GM19438 (cell line): ENCODE data around the gene RGL1.
"Not testable (repeated sequence)": the region's sequence is repeated elsewhere in the genome, so short reads cannot be mapped to it uniquely, and the experiment has no call there.

ENCODE experiments used
- ATAC-seq: cut with Tn5 transposase; IDR thresholded peaks from one replicate; pipeline ENCODE4 v1.9.1; 2021; ENCODE audit warnings: low read depth; ENCODE audit not compliant: unreplicated experiment

RGL1 gene

GRCh38 chr1:183783767-183784637, 20.9 kb upstream of the RGL1 start:
- ATAC-seq, result no peak

- ATAC-seq, result not testable (repeated sequence)
These were observed 19.0 kb upstream of the RGL1 start for GRCh38 chr1:183785921-183786320.

- ATAC-seq, result no peak
These were observed 17.2 kb upstream of the RGL1 start for GRCh38 chr1:183787704-183788103.

GRCh38 chr1:183791319-183791718, 13.6 kb upstream of the RGL1 start:
- no peak for ATAC-seq

DNA sequence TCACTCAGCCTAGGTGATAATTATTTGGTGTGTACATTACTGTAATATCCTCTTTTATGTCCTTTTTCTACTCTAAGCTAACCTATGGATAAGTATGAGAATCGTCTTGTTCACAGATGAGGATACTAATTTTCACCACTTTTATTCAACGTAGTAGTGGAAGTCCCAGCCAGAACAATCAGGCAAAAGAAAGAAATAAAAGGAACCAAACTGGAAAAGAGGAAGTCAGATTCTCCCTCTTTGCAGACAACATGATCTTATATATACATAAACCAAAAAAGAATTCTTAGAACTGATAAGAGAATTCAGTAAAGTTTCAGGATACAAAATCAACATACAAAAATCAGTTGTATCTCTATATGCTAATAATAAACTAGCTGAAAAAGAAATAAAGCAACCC, 12.6 kb upstream of the RGL1 start:
- no peak for ATAC-seq

GRCh38 chr1:183794088-183794487, 10.8 kb upstream of the RGL1 start:
- no peak for ATAC-seq

DNA sequence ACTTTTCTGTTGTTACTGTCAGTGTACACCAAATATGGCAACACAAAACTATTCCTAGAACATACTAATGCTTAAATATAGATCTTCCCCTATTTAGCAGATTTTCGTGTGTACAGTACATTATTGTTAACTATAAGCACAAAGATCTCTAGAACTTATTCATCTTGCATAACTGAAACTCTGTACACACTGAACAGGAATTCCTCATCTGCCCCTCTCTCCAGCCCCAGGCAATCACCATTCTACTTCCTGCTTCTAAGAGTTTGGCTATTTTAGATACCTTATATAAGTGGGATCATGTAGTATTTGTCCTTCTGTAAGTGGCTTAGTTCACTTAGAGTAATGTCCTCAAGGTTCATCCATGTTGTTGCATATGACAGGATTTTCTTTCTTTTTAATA, 4.5 kb upstream of the RGL1 start:
- ATAC-seq, result no peak

DNA sequence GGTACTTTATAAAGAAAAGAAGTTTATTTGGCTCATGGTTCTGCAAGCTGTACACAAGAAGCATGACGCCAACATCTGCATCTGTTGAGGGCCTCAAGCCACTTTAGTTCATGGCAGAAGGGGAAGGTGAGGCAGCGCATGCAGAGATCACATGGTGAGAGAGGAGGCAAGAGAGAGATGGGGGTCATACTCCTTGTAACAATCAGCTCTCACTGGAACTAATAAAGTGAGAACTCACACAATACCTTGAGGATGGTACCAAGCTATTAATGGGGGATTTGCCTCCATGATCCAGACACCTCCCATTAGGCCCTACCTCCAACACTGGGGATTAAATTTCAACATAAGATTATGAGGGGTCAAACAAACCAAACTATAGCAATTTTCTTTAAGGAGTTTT, 3.3 kb upstream of the RGL1 start:
- ATAC-seq, result no peak

- no peak for ATAC-seq
These were observed 533 bp upstream of the RGL1 start for GRCh38 chr1:183804387-183804786.

GRCh38 chr1:183806125-183806524, 1.2 kb downstream of the RGL1 start:
- no peak for ATAC-seq

DNA sequence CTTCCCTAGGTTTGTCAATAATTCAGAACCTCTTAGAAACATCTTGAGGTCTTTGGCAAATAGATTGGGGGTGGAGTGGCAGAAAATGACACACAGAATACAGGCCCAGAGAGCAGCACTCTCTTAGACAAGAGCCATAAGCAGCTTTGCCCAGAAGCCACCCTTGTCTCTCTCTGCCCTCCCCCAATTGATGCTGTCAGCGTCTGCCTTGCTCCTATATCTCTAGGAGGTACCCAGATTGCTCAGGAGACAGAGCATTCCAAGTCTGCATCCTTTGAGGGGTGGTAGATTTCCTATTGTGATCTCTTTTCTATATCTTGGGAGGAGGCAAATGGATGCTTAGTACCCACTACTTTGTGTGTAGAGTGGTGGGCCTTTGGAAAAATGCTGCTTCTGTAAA, 1.8 kb downstream of the RGL1 start:
- ATAC-seq, result no peak

- peak; percentile 54 for ATAC-seq
These were observed 2.7 kb downstream of the RGL1 start for GRCh38 chr1:183807549-183808168.

DNA sequence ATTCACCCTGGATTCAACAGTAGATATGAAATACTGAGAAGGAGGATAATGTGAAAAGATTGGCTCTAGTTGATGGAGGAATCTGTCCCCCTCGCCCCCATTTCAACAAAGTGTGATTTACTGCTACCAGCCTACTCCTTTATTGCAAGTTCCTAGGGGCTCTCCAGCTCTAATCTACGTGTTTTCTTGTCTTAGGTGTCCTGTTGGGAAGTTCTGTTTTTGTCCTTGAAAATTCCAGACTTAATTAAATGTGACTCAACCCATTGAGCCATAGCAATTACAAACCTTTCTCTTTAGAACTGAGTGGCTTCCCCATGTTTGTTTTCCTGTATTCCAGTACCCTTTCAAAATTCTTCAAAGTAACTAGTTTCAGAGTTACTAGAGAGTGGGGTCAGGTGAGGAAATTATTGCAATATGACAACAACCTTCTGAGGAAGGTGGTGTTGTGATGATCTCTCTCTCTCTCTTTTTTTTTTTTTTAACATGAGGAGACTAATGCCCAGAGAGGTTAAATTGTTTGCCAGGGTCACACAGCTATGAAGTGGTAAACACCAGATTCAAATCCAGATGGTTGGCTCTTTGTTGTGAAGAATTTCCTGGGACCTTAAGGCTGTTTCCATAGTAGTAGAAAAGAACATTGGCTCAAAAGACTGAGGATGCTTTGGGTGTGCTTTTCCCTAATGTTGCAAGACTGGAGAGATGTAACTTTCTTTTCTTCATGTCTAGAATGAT, 3.5 kb downstream of the RGL1 start:
- no peak for ATAC-seq

- ATAC-seq, result no peak
These were observed 5.2 kb downstream of the RGL1 start for GRCh38 chr1:183810121-183810520.

DNA sequence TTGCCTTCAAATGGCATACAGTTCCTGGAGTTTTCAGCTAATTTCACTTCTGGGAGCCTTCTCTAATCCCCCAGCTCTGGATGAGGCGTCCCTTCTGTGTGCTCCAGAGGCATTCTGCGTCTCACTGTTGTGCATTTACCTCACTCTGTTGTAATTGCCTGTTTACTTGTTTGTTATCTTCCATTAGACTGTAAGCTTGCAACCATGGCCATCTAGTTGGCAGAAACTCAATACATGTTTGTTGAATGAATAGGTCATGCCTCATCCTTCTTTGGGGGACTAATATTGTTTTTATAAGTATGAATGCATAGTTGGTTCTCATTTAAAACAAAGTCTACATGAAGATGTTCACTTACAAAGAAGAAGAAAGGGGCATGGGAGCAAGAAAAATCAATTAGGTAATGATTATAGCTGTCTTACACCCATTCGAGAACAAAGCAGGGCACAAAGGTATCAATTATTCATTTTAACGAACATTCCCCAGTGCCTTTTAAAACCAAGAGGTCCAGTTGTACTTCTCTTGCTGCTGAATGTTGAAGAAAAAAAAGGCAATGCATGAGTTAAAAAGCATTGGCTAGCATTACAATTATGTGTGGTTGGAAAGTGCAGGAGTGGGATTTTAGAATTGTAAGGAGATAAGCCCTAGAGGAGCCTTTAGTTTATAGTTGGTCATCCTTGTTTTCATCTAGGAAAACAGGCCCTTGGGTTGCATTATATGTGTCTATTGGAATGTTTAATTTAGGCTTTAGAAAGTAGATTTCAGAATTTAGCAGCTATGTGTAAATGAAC, 6.0 kb downstream of the RGL1 start:
- no peak for ATAC-seq

DNA sequence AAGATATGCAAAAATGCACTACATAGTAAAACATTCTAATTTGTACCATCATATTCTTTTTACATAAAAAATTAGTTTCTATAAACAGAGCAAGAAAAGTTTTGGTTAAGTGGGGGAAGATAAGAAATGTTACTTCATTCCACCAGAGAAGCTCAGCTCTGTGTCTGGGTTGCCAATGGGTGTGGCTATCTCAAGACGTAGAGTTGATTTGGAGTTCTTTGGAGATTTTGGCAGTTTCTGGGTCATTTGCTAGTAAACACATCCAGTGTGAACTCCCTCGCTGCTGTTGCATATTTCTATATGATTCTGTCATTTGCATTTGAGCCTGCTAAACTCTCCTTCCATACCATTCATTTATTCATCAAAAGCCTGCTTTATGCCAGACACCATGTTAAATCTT, 7.2 kb downstream of the RGL1 start:
- no peak for ATAC-seq

GRCh38 chr1:183812686-183813569, 8.0 kb downstream of the RGL1 start:
- ATAC-seq, result no peak

- ATAC-seq, result no peak
These were observed 9.3 kb downstream of the RGL1 start for GRCh38 chr1:183814121-183814681.

GRCh38 chr1:183816110-183816509, 11.2 kb downstream of the RGL1 start:
- no peak for ATAC-seq
